K562 treated with DMSO at 1 percent for 48 hours (cell line): ENCODE data around the gene COMMD7. TPM values are rescaled to one million over a fixed set of nuclear protein-coding genes. Genes with fewer than 3 reads are reported as not detected.

Source experiments
- total RNA-seq: library from RNA; unstranded; fragments of 300-600 nt; gene quantifications from 2 replicates; pipeline ENCODE4 v1.2.3, GENCODE V29; 2022; ENCODE audit warnings: low replicate concordance; ENCODE audit errors: extremely low read depth

Gene COMMD7
- total RNA-seq, result not detected in 2 replicates

DNA sequence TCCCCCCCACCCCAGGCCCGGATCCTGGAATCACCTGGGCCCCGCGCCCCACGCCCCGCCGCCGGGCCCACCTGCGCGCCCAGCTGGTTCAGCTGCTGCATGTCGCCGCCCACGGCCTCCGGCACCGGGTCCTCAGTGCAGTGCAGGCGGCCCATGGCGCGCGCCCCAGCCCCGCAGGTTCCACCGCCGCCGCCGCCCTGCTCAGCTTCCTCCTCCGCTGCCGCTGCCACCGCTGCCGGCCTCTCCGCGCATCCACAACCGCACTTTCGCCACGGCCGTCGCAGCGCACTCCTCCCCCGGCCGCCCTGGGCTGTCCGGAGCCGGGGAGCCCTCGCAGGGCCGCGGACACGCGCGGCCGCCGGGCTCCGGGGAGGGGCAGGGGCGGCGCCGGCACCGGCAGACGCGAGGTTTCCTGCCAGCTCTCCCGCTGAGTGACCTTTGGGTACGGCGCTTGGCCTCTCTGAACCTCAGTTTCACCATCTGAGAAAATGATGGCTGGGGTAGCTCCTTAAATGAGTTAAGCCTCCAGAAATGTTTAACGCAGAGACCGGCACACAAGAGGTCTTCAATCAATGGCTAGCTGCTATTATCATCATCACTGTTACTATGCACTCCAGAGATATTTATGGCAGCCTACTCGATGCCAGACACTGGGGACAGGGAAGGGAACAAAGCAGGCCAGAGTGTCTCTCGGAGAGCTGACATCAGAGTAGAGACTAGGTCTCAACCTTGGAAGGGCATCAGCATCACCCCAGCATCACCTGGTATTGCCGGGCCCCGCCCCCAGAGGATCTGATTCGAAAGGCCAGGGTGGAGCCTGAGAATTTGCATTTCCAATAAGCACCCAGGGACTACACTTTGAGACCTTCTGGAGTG lies at the start of gene COMMD7:
Gene COMMD7, minus strand, starts transcription at position 231 of the 876 bp plus-strand sequence. Its CDS starts 76 bp downstream, at position 155.

DNA sequence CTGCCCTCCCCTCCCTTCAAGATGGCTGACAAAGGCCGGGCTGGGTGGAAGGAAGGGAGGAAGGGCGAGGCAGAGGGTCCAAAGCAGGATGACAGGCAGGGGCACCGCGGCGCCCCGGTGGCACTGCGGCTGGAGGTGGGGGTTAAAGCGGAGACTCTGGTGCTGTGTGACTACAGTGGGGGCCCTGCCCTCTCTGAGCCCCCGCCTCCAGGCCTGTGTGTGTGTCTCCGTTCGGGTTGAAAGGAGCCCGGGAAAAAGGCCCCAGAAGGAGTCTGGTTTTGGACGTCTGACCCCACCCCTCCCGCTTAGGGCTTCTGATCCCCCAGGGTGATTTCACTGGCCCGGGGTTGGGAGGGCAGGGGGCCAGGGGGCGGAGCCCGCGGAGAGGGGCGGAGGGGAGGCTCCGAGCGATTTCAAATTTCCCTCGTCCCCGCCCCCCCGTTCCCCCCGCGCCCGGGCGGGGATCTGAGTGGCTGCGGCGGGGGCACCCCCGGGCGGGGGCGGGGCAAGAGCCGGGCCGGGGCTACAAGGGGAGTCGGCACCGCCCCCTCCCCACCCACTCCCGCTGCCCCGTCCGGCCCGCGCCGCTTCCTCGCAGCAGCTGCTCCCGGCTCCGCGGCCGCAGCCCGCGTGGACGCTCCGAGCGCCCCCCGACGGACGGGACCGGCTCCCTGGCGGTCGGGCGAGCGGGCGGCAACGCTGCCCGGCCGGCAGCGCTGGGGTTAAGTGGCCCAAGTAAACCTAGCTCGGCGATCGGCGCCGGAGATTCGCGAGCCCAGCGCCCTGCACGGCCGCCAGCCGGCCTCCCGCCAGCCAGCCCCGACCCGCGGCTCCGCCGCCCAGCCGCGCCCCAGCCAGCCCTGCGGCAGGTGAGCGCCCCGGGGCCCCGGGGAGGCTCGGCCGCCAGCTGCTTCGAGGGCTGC lies 18.8 kb upstream of the COMMD7 start, which contains the start of gene DNMT3B:
Gene DNMT3B, plus strand, starts transcription at position 555 of the 923 bp plus-strand sequence. CDS start 17,939 bp downstream, outside the sequence.

Other genes starting within 250 kb of the COMMD7 start
- gene NOL4L, start 158.1 kb downstream of the COMMD7 start, total RNA-seq, result not detected in 2 replicates
- gene C20orf203, start 69.5 kb downstream of the COMMD7 start, total RNA-seq, result not detected in 2 replicates
- not detected in 2 replicates for gene DNMT3B, start 18.9 kb upstream of the COMMD7 start, total RNA-seq
- not detected in 2 replicates for gene MAPRE1, start 76.5 kb upstream of the COMMD7 start, total RNA-seq
- gene EFCAB8, start 115.5 kb upstream of the COMMD7 start, total RNA-seq, result not detected in 2 replicates